ENCODE measurements around the gene PRR15.
"Not testable (repeated sequence)": the region's sequence is repeated elsewhere in the genome, so short reads cannot be mapped to it uniquely, and the experiment has no call there.

The PRR15 gene

GRCh38 chr7:29563590-29564495 lies at the start of gene PRR15:
Gene PRR15 (plus strand): TSS chr7:29563835. CDS start chr7:29566330, 2,495 bp downstream.
- Histone ChIP-seq H3K4me3 (ENCODE audit: low read depth in 1 of 2, low read length in 2 of 2) (peak within 1 kb of the TSS; percentile 36 to 75), H3K4me1 (ENCODE audit: insufficient read depth, low read length) (peaks cover 21% of the 10 kb centered on the region), H3K27me3 (ENCODE audit: control insufficient read depth in 1 of 2, insufficient read depth in 2 of 2, low read length in 2 of 2) (peaks cover 33 to 45% of the 10 kb centered on the region in 2 donors), H3K9me3 (ENCODE audit: low read length) (no peaks in the 10 kb centered on the region), H3K27ac (ENCODE audit: low read depth, low read length) (no peak within 1 kb of the TSS), H3K9ac (ENCODE audit: low read length) (no peak within 1 kb of the TSS), H3K36me3 (ENCODE audit: insufficient read depth, low read length) (no peaks in the 10 kb centered on the region)

- Histone ChIP-seq H3K4me3 (ENCODE audit: low read depth in 1 of 2, low read length in 2 of 2) (no peak overlapping the region), H3K27ac (ENCODE audit: low read depth, low read length) (no peak overlapping the region), H3K27me3 (ENCODE audit: control insufficient read depth in 1 of 2, insufficient read depth in 2 of 2, low read length in 2 of 2) (no peaks in the 10 kb centered on the region), H3K4me1 (ENCODE audit: insufficient read depth, low read length) (no peaks in the 10 kb centered on the region), H3K36me3 (ENCODE audit: insufficient read depth, low read length) (no peaks in the 10 kb centered on the region), H3K9me3 (ENCODE audit: low read length) (no peaks in the 10 kb centered on the region), H3K9ac (ENCODE audit: low read length) (no peak overlapping the region)
Observed at GRCh38 chr7:29516491-29516890, 47.1 kb upstream of the PRR15 start.

GRCh38 chr7:29518616-29519015 lies 45.0 kb upstream of the PRR15 start:
- Histone ChIP-seq H3K9me3 (ENCODE audit: low read length) (no peaks in the 10 kb centered on the region), H3K27me3 (ENCODE audit: control insufficient read depth in 1 of 2, insufficient read depth in 2 of 2, low read length in 2 of 2) (no peaks in the 10 kb centered on the region), H3K9ac (ENCODE audit: low read length) (no peak overlapping the region)

DNA sequence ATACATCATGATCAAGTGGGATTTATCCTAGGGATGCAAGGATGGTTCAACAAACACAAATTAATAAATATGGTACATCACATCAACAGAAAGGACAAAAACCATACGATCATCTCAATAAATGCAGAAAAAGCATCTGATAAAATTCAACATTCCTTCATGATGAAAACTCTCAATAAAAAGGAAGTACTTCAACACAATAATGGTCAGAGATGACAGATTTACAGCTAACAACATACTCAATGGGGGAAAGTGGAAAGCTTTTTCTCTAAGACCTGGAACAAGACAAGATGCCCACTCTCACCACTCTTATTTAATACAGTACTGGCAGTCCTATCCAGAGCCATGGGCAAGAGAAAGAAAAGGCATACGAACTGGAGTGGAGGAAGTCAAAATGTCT lies 39.9 kb upstream of the PRR15 start:
- no peaks in the 10 kb centered on the region for H3K36me3 ChIP-seq (ENCODE audit: insufficient read depth, low read length)
- H3K4me1 ChIP-seq (ENCODE audit: insufficient read depth, low read length), result no peaks in the 10 kb centered on the region
- H3K9me3 ChIP-seq (ENCODE audit: low read length), result no peaks in the 10 kb centered on the region

More at GRCh38 chr7:29518616-29519015, 45.0 kb upstream of the PRR15 start:
- no peaks in the 10 kb centered on the region for H3K36me3 ChIP-seq (ENCODE audit: insufficient read depth, low read length)
- no peak overlapping the region for H3K27ac ChIP-seq (ENCODE audit: low read depth, low read length)
- no peak overlapping the region for H3K4me3 ChIP-seq (ENCODE audit: low read depth in 1 of 2, low read length in 2 of 2)
- no peaks in the 10 kb centered on the region for H3K4me1 ChIP-seq (ENCODE audit: insufficient read depth, low read length)

DNA sequence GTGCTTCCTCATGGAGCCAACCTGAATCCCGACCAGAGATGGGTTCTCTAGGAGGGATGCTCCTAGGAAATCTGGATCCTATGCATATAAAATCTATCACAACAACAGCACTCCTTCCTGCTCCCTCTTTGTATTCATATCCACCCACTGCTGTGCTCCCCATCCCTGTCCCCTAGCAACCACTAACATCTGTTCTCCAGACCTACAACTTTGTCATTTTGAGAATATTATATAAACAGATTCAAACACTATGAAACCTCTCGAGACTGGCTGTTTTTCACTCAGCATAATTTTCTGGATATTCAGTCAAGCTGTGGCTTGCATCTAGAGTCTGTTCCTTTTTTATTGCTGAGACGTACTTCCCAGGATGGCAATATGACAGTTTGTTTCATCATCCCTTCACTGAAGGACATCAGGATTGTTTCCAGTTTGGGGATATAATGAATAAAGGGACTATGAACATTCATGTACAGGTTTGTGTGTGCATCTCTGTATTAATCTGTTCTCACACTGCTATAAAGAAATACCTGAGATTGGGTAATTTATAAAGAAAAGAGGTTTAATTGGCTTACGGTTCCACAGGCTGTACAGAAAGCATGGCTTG lies 36.0 kb upstream of the PRR15 start:
- Histone ChIP-seq H3K27ac (ENCODE audit: low read depth, low read length) (no peak overlapping the region), H3K9ac (ENCODE audit: low read length) (no peak overlapping the region), H3K9me3 (ENCODE audit: low read length) (no peaks in the 10 kb centered on the region), H3K4me1 (ENCODE audit: insufficient read depth, low read length) (no peaks in the 10 kb centered on the region), H3K36me3 (ENCODE audit: insufficient read depth, low read length) (no peaks in the 10 kb centered on the region), H3K4me3 (ENCODE audit: low read depth in 1 of 2, low read length in 2 of 2) (no peak overlapping the region), H3K27me3 (ENCODE audit: control insufficient read depth in 1 of 2, insufficient read depth in 2 of 2, low read length in 2 of 2) (no peaks in the 10 kb centered on the region)

More for the DNA sequence above, 39.9 kb upstream of the PRR15 start:
- Histone ChIP-seq H3K4me3 (ENCODE audit: low read depth in 1 of 2, low read length in 2 of 2) (no peak overlapping the region), H3K27me3 (ENCODE audit: control insufficient read depth in 1 of 2, insufficient read depth in 2 of 2, low read length in 2 of 2) (no peaks in the 10 kb centered on the region), H3K27ac (ENCODE audit: low read depth, low read length) (no peak overlapping the region), H3K9ac (ENCODE audit: low read length) (no peak overlapping the region)

GRCh38 chr7:29528526-29528925 lies 35.1 kb upstream of the PRR15 start:
- not testable (repeated sequence) for H3K9ac ChIP-seq (ENCODE audit: low read length); H3K4me1 ChIP-seq (ENCODE audit: insufficient read depth, low read length); H3K27me3 ChIP-seq (ENCODE audit: control insufficient read depth in 1 of 2, insufficient read depth in 2 of 2, low read length in 2 of 2); H3K36me3 ChIP-seq (ENCODE audit: insufficient read depth, low read length); H3K4me3 ChIP-seq (ENCODE audit: low read depth in 1 of 2, low read length in 2 of 2); H3K9me3 ChIP-seq (ENCODE audit: low read length); H3K27ac ChIP-seq (ENCODE audit: low read depth, low read length)

DNA sequence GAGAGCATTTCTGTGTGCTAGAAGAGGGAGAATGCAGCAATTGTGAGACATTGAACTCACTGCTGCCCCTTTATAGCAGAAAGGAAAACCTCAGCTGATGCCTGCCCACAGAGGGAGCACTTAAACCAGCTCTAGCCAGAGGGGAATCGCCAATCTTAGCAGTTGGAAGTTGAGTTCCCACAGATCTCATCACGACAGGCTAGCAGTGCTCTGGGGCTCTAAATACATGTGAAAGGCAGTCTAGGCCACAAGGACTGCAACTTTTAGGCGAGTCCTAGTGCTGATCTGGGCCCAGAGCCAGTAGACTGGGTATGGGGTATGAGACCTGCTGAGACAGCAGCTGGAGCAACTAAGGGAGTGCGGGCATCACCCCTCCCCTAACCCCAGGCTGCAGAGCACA lies 25.2 kb upstream of the PRR15 start:
- Histone ChIP-seq H3K36me3 (ENCODE audit: insufficient read depth, low read length) (no peaks in the 10 kb centered on the region), H3K9ac (ENCODE audit: low read length) (no peak overlapping the region), H3K9me3 (ENCODE audit: low read length) (no peaks in the 10 kb centered on the region), H3K27ac (ENCODE audit: low read depth, low read length) (no peak overlapping the region), H3K27me3 (ENCODE audit: control insufficient read depth in 1 of 2, insufficient read depth in 2 of 2, low read length in 2 of 2) (no peaks in the 10 kb centered on the region), H3K4me3 (ENCODE audit: low read depth in 1 of 2, low read length in 2 of 2) (no peak overlapping the region), H3K4me1 (ENCODE audit: insufficient read depth, low read length) (no peaks in the 10 kb centered on the region)

GRCh38 chr7:29539471-29539870 lies 24.2 kb upstream of the PRR15 start:
- no peaks in the 10 kb centered on the region for H3K27me3 ChIP-seq (ENCODE audit: control insufficient read depth in 1 of 2, insufficient read depth in 2 of 2, low read length in 2 of 2)
- no peaks in the 10 kb centered on the region for H3K9me3 ChIP-seq (ENCODE audit: low read length)
- H3K9ac ChIP-seq (ENCODE audit: low read length), result no peak overlapping the region
- no peaks in the 10 kb centered on the region for H3K36me3 ChIP-seq (ENCODE audit: insufficient read depth, low read length)
- H3K27ac ChIP-seq (ENCODE audit: low read depth, low read length), result no peak overlapping the region
- no peak overlapping the region for H3K4me3 ChIP-seq (ENCODE audit: low read depth in 1 of 2, low read length in 2 of 2)
- H3K4me1 ChIP-seq (ENCODE audit: insufficient read depth, low read length), result no peaks in the 10 kb centered on the region

- H3K36me3 ChIP-seq (ENCODE audit: insufficient read depth, low read length), result no peaks in the 10 kb centered on the region
- no peaks in the 10 kb centered on the region for H3K9me3 ChIP-seq (ENCODE audit: low read length)
- H3K4me3 ChIP-seq (ENCODE audit: low read depth in 1 of 2, low read length in 2 of 2), result no peak overlapping the region
- H3K9ac ChIP-seq (ENCODE audit: low read length), result no peak overlapping the region
- no peaks in the 10 kb centered on the region for H3K27me3 ChIP-seq (ENCODE audit: control insufficient read depth in 1 of 2, insufficient read depth in 2 of 2, low read length in 2 of 2)
- no peak overlapping the region for H3K27ac ChIP-seq (ENCODE audit: low read depth, low read length)
- H3K4me1 ChIP-seq (ENCODE audit: insufficient read depth, low read length), result no peaks in the 10 kb centered on the region
Observed at GRCh38 chr7:29547421-29547820, 16.2 kb upstream of the PRR15 start.

DNA sequence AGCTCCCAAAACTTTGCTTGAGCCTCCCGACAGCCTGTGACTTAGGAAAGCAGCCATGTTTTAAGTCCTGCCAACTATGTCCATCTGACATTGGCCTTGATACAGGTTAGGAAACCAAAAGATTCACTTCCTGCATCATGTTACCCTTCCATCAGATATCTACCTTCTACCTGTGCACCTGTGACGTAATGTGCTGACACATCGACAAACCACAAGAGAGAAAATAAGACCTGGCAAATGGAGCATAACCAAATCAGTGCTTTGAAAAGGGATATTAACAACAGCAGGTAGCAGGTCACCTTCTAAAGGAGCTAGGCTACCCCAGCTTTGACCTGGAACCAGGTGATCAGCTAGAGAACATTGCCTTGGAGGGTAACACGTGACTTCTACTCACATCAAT lies 14.8 kb upstream of the PRR15 start:
- Histone ChIP-seq H3K9ac (ENCODE audit: low read length) (no peak overlapping the region), H3K36me3 (ENCODE audit: insufficient read depth, low read length) (no peaks in the 10 kb centered on the region), H3K4me3 (ENCODE audit: low read depth in 1 of 2, low read length in 2 of 2) (no peak overlapping the region), H3K27me3 (ENCODE audit: control insufficient read depth in 1 of 2, insufficient read depth in 2 of 2, low read length in 2 of 2) (no peaks in the 10 kb centered on the region), H3K27ac (ENCODE audit: low read depth, low read length) (no peak overlapping the region), H3K9me3 (ENCODE audit: low read length) (no peaks in the 10 kb centered on the region), H3K4me1 (ENCODE audit: insufficient read depth, low read length) (no peaks in the 10 kb centered on the region)

DNA sequence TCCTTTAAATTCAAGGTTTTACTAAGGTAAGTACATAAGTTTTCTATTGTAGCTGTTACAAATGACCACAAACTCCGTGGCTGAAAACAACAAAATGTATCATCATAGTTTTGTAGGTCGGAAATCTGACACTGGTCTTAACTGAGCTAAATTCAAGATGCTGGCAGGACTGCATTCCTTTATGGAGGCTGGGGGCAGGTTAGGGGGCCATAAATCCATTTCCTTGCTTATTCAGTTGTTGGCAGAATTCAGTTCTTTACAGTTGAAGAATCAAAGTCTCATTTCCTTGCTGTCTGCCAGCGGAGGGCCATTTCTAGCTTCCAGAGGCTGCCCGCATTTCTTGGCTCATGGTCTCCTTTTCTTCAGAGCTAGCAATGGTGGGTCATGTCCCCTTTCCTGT lies 11.2 kb upstream of the PRR15 start:
- H3K4me3 ChIP-seq (ENCODE audit: low read depth in 1 of 2, low read length in 2 of 2), result no peak overlapping the region
- H3K27ac ChIP-seq (ENCODE audit: low read depth, low read length), result no peak overlapping the region
- H3K4me1 ChIP-seq (ENCODE audit: insufficient read depth, low read length), result no peaks in the 10 kb centered on the region
- H3K27me3 ChIP-seq (ENCODE audit: control insufficient read depth in 1 of 2, insufficient read depth in 2 of 2, low read length in 2 of 2), result no peaks in the 10 kb centered on the region
- H3K9ac ChIP-seq (ENCODE audit: low read length), result no peak overlapping the region
- no peaks in the 10 kb centered on the region for H3K9me3 ChIP-seq (ENCODE audit: low read length)
- H3K36me3 ChIP-seq (ENCODE audit: insufficient read depth, low read length), result no peaks in the 10 kb centered on the region
